GM21360 (cell line): ENCODE results near the gene A2M.

ENCODE experiments used
- ATAC-seq: cut with Tn5 transposase; IDR thresholded peaks from one replicate; pipeline ENCODE4 v1.9.1; 2021; ENCODE audit warnings: mild to moderate bottlenecking, moderate library complexity; ENCODE audit not compliant: unreplicated experiment

The A2M gene

DNA sequence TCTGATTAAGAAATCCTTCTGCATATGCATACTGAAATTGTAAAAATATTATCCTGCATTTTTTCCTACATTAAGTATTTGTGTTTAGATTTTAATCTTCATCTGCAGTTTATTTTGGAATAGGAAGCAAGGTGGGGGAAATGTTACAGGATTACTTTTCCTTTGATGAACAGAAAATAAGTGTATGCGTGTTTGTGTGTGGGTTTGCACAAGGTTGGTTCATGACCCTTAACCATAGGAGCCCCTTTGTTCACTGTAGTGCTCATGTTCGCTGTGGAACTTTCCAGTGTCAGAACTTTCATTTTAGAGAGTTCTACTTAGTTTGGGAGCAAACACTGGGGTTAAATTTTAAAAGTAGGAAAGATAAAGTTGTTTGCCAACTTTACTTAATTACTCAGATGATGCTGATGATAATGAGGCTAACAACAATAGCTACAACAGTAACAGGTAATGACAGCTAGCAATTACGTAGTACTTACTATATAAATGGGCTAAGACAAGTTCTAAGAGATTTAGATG lies 6.4 kb upstream of the A2M start:
- ATAC-seq, result no peak

DNA sequence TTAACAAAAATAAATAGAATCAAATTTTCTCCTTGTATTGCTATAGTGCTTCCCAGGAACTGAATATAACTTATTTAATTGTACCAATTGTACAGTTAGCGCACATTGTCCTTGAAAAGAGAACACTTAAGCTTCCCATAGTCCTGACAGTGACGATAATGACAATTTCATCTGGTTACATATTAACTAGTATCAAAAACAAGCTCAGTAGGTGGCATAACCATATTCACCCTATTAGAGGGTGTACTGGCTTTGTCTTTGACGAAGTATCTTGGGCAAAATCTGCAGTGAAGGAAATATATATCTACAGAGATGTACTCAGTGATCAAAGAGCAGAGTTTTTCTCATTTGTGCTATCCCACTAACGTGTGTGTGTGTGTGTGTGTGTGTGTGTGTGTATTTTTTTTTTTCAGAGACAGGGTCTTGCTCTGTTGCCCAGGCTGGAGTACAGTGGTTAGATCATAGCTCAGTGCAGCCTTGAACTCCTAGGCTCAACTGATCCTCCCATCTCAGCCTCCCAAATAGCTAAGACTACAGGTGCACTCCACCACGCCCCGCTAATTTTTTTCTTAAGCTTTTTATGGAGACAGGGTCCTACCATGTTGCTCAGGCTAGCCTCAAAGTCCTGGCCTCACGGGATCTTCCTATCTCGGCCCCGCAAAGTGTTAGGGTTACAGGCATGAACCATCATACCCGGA lies 4.9 kb upstream of the A2M start:
- no peak for ATAC-seq

DNA sequence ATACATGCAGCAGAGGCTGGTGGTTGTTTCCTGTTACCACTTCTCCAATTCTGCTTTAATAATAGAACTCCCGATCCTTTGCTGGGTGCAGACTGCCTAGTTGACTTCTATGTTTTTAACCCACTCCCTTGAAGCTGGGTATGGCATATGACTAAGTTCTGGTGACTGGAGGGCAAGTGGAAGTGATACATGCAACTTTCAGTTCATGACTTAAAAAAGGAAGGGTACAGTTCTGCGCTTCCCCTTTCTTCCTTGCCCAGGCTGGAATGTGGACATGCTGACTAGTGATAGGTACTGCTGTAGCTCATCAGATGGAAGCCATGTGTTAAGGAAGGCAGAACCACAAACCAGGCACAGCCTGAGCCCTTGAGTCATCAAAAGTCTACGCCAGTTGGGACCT lies 2.4 kb upstream of the A2M start:
- ATAC-seq, result no peak

DNA sequence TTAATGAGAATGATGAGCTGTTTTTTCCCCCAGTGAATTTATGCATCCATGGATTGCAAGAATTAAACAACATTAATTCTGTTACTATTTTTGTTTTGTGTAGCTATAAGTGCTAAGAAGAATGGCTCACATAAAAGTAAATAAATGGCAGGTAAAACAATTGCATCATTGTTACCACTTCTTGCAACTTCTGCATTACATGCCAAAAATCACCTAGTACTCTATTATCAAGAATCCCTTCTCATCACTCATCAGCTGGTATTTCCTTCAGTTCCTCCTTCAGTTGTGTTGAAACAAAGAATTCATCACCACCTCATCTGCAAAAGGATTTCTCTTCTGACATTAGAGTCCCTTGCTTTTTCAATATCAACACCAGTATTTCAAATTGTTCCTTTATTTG lies 773 bp downstream of the A2M start:
- no peak for ATAC-seq

DNA sequence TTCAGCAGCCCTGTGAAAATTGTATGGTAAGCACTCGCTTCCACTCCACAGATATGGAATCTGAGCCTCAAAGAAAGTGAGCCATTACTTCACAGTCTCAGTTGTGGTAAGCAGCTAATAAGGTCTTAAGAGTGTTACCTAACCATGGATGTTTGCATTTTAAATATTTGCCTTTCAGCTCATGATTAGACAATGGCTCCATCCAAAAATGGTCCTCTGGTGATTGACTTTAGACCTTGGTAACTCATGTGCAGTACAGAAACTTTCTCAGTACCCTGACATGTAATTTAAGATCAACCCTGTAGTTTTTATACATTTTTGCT lies 1.8 kb downstream of the A2M start:
- ATAC-seq, result no peak

DNA sequence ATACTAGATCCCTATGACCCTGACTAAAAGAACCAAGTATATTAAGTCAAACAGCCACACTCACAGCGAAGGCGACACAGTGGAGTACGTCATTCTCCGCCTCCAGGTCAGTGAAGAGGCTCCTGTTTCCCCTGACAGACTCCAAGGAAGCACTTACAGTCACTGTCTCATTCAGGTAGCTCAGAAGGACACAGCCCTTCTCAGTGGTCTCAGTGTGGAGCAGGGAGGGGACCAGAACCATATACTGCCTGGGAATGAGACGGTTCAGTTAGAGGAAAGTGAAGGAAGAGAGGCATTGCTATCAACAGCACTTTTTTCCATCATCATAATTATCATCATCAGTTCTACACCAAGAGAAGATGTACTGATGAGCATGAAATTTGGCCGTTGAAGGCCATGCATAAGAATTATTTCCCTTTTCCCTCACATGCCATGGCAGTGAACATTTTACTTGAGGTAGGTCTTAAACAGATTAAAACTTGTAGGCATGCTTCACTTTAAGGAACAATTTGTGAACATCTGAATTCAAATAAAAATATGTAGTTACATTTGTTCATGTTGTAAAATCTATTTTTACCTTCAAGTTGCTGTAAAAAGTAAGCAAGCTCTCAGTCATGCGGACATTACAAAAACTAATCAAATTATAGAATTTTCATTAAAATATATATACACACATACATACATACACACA lies 2.3 kb downstream of the A2M start:
- ATAC-seq, result no peak

DNA sequence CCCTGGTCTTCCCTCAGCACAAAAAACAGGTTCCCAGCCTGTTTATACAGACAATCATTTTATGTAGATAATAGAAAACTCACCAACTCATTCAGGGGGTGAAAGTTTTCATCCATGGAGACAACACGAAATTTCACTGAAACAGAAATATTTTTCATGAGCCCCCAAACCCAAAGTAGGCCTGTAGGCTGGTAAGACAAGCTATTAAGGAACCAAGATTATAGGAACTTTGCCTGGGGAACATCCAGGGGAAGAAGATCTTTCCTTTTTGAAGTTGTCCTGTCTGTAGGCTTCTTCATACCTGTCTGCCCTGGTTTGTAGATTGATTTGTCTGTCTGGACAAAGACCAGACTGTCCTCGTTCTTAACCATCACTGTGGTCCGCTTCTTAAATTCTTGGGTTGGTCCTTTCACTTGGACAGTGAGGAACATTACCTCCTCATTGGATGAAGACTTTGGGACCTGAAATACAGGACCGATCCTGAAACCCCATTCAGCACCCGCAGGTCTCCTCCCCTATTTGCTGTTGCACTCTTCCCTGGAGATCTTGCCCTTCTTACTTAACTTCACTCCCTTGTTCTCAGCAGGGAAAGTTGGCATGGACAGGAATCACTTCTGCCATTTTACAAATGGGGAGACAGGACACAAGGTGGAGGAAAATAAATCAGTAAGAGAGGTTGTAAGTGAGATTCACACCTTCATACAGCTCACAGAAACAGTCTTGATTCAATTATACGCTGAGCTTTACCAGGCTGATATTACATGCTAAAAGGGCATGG lies 3.5 kb downstream of the A2M start:
- ATAC-seq, result no peak

DNA sequence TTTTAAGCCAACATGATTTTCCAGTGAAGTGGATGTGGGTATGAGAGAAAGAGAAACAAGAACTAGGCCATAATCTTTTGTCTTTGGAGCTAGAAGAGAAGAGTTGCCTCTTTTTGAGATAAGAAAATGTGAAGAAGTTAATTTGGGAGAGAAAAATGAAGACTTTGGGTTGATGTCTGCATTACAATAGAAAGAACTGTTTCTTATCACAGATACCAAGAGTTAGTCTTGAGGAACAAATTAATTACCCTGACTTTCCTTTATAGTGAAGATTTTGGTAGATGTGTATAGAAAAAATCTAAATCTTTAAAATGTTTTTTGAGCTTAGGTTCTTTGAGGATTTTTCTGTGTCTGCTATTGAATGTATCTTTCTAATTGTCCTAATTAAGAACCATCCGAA lies 4.2 kb downstream of the A2M start:
- no peak for ATAC-seq

DNA sequence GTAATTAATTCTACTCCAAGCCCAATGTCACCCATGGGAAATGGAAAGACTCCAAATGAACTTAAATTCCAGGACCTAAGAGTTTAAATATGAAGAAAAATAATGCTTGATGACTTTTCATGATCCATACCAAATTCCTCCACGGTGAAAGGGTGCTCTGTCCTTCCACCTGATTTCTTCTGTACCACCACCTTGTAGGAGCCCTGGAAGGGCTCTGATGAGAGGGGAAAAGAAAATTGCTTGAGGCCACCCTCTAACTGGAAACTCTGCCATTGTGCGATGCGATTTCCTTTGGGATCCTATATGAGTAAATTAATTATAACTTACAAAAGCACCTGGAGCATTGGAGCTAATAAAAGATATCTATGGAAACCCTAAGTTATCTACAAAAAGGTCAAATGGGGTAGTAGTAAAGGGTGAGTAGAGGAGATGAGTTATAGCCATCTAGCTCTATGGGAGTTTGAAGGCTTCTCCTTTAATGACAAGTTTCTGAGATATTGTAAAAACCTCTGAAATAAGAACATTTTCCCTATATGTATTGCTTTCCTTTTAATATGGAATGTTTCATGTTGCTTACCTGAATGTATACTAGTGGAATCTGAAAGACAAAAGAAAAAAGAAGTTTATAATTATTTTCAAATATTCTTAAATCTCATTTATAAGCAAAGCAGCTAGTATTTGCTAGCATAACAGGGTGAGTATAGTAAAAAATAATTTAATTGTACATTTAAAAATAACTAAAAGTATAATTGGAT lies 5.8 kb downstream of the A2M start:
- no peak for ATAC-seq

DNA sequence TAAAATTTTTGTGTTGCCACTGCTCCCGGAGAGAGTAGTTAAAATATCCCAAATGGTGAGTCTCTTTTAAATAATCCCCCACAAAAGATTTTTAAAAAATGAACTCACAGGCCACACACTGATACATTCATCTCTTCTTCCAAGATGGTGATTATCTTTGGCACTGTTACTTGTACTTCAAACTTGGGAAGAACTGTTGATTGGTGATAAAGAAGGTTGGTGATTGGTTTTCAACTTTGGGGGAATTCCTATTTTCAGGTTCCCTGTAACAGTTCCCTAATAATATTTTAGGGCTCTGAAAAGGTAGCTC lies 6.6 kb downstream of the A2M start:
- no peak for ATAC-seq

DNA sequence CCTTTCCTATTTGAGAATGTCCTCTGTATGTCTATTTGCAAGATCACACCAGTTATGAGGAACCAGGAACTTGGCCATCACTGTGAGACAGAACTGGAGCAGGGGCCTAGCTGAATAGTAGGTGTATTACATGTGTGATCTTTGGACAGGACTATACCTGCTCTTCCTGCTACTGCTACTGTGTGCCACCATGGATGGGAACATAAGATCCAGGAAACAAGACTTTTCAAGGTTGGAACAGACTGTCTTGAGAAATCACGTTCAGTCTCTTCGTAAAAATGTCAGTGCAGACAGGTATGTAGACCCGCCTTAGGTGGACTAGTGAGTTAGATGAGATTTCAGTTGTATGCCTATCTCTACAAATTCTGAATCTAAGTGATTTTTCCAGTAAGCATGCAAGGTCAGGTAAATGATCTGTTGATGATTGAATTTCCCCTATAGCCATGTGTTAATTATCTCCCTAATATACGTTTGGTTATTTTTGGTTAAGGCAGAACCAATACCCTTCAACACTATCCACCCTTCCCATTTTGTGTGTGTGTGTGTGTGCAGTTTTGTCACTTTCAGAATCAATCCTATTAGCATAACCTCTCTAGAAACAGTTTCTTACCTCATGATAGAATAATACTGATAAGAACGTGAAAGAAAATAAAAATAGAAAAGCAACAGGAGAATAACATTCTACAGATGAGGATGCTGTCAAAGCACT lies 7.1 kb downstream of the A2M start:
- no peak for ATAC-seq

DNA sequence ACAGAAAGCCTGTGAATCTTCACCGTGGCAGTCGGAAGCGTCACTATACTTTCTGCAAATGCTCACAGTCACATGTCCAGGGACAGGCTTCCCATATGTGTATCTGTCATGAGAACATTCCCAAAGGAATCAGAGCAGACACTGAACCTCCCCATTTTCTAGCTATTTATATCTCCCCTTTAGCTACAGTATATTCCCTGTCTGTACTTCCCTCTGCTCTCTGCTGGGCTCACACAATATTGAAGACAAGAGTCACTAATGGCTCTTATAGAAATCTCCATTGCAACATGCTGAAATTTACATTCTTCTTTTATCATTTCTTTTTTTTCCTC lies 8.2 kb downstream of the A2M start:
- no peak for ATAC-seq

DNA sequence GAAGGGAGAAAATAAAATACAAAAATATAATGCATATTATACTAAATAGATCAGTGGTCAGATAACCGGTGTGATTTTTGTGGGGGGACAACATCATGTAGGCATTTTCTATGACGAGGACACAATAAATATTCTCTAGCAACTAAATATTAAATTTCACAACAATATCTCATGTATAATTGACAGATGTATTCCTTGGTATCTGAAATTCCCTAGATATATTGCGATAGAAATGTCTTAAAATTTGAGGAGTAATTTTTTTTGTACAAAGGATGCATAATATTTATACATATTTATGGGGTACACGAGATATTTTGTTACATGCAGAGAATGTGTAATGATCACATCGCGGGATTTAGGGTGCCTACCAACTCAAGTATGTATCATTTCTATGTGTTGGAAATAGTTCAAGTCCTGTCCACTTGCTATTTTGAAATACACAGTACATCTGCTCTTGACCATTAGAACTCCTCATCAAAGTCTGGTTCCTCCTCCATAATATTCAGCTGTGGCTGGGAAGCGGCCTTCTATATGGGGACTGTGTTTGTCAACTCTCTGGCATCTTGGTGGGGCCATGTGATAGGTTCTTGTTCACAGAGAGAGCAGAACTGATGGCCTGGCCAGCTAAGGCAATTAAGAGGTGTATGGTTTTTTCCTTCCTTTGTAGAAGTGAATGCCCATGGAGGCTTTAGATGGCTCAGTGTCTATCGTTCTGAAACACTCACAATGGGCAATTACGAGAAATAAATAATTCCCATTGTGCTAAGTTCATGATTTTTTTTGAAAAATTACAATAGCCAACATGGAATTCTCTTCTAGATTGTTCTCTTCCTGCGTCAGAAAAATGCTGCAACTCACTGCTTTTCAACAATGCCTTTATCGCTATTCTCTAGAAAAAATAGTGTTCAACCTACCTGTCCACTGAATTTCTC lies 8.8 kb downstream of the A2M start:
- ATAC-seq, result no peak

DNA sequence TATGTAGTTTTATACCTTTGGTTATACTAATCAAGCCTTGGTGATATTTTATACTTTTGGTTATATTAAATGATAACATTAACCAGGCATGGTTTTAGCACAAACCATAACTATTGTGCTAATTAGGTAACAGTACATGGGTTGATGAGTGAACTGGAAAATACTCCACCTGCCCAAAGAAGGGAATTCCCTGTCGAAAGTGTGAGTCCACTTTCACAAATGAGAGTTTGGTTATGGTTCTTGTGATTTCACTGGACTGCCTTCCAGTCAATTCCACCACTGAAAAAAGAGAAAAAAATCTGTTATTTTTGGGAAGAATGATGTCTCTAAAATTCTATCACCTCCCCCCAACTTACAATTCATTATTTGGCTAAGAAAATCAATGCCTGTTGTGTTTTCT lies 9.7 kb downstream of the A2M start:
- ATAC-seq, result no peak

DNA sequence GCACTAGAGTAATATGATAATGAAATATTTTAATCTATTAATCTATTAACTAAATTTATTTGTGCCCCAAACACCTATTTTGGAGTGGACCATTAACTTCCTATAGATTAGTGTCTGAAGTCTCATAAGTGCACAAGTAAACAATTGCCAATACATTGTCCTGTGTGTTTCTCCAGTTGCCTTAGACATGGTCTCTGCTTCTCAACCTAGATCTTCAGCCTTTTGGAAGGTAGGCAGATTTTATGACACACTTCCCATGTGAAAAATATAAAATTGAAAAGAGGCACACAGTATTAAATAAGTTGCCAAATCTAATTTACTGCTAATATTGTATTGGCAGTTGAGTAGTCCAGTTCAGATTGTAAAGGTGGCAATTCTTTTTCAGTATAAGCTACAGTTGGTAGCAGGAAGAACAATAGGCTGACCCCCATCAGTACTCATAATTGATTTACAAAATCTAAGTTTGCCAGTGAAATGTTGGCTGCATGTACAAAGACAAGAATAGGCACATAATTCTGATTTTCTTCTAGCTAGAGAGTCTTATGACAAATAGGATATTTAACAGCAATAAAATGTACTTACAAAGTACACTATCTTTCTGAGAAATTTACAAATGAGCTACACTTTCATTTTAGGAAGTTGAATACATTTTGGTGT lies 10.8 kb downstream of the A2M start:
- no peak for ATAC-seq

DNA sequence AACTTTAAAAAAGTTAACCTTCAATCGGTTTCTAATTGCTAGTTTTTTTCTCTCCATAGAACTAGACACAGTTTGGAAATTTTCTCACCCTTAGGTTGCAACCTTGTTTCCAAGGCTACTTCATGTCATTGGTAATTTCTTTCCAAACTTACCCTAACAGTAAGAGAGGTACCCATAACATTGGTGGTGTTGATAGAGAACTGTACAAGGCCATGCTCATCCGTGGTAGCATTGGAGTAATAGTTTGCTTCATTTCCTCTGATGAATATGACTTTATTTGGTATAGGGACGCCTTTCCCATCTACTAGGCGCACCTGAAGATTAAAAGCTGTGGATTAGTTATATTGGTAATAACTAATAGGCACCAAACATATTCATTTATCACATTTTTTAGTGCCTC lies 11.6 kb downstream of the A2M start:
- ATAC-seq, result no peak

DNA sequence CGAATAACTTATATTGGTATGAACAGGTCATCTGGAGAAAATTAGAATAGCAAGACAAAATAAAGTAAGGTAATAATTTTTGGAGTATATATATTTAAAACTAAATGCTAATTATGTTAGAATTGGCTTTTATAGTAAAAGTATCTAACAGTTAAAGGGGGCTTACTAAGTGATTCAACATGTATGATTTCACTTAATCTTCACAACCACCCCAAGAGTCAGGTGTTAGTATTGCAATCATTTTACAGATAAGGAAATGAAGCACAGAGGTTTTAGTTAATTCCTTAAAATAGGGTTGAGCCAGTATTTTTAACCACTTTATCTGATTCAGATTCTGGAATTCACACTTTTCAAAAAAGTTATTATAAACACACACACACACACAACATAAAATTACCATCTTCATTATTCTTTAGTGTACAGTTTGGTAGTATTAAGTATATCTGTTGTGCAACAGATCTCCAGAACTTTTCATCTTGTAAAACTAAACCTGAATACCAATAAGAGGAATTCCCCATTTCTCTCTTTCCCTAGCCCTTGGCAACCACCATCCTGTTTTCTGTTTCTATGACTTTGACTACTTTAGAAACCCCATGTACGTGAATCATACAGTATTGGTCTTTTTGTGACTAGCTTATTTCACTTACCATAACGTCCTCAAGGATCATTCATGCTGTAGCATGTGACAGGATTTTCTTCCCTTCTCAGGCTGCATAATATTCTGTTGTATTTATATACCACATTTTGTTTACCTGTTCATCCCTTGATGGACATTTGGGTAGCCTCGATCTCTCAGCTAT lies 12.5 kb downstream of the A2M start:
- no peak for ATAC-seq

DNA sequence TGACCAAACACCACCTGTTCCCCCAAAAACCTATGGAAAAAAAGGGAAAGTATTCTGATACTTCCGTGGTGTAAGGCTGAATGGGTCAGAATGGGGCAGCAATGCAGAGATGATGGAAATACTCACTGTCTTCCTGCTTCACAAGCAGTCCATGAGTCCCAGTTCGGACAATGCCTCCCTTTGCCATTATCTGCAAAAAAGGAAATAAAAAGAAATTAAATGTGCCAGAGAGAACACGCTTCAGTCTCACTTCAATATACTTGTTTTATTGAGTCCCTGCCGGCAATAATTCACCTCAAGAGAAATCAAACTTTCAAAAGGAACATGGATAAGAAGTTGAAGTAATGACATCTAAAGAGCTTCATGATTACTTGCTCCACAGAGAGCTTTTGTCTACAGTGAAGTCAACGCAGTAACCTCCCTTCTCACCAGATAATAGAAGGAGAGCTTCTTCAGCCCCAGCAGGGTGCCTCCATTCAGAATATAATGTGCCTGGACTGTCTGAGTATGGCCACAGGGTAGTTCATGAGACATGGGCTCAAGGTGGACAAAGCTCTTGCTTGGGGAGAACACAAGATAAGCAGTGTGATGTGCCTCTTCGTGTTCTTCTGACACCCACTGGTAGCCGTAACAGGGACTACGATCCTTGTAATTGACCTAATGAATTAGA lies 14.6 kb downstream of the A2M start:
- no peak for ATAC-seq
